Endothelial cell of umbilical vein (primary cell): Measurements from ENCODE around the gene FAM209A.

Experiments used
- EZH2 ChIP-seq: IDR thresholded peaks from 2 replicates; pipeline ENCODE4 v1.6.1; 2012; ENCODE audit warnings: borderline replicate concordance, low read depth, mild to moderate bottlenecking, moderate library complexity, low read length, inconsistent platforms; ENCODE audit not compliant: severe bottlenecking
- FOS ChIP-seq: IDR thresholded peaks from 2 replicates; pipeline ENCODE4 v1.6.1; 2011; ENCODE audit warnings: mild to moderate bottlenecking, low read length, moderate library complexity, borderline replicate concordance; ENCODE audit not compliant: insufficient read depth
- MAX ChIP-seq: IDR thresholded peaks from 2 replicates; pipeline ENCODE4 v1.6.1; 2011; ENCODE audit not compliant: insufficient read depth, insufficient read length
- POLR2A ChIP-seq: IDR thresholded peaks from 2 replicates; pipeline ENCODE4 v1.6.1; 2012; ENCODE audit warnings: low read depth, mild to moderate bottlenecking, control low read depth, low read length
- POLR2AphosphoS5 ChIP-seq: IDR thresholded peaks from 2 replicates; pipeline ENCODE4 v1.6.1; 2012; ENCODE audit warnings: low read depth, mild to moderate bottlenecking, control low read depth, low read length, moderate library complexity; ENCODE audit not compliant: insufficient read depth
- TF ChIP-seq, protein P1 (sequence below), 2 donors: IDR thresholded peaks; 1 replicate in 1 of 2; 2 replicates in 1 of 2; pipeline ENCODE4 v1.5.1; 2011; ENCODE audit warnings: low read length in 2 of 2, mild to moderate bottlenecking in 2 of 2, moderate library complexity in 2 of 2, control low read depth in 1 of 2, inconsistent platforms in 1 of 2, low read depth in 1 of 2; ENCODE audit not compliant: insufficient read depth in 1 of 2; ENCODE audit errors: extremely low read depth in 1 of 2

GRCh38 chr20:56573986-56574385, 49.4 kb downstream of the FAM209A start:
- TF ChIP-seq POLR2A (no peak), MAX (no peak), FOS (no peak), POLR2AphosphoS5 (no peak), EZH2 (no peak)
- TF ChIP-seq, protein P1, sequence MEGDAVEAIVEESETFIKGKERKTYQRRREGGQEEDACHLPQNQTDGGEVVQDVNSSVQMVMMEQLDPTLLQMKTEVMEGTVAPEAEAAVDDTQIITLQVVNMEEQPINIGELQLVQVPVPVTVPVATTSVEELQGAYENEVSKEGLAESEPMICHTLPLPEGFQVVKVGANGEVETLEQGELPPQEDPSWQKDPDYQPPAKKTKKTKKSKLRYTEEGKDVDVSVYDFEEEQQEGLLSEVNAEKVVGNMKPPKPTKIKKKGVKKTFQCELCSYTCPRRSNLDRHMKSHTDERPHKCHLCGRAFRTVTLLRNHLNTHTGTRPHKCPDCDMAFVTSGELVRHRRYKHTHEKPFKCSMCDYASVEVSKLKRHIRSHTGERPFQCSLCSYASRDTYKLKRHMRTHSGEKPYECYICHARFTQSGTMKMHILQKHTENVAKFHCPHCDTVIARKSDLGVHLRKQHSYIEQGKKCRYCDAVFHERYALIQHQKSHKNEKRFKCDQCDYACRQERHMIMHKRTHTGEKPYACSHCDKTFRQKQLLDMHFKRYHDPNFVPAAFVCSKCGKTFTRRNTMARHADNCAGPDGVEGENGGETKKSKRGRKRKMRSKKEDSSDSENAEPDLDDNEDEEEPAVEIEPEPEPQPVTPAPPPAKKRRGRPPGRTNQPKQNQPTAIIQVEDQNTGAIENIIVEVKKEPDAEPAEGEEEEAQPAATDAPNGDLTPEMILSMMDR (IDR thresholded peaks at IDR 0.05; ENCODE audit: extremely low read depth in 1 of 2, insufficient read depth in 1 of 2, low read depth in 1 of 2, low read length in 2 of 2) = no peak
